Ishikawa (cell line): ENCODE data around the gene CD48.

Experiments
- CEBPB ChIP-seq: IDR thresholded peaks from 2 replicates; pipeline ENCODE4 v1.6.1; 2012
- CREB1 ChIP-seq: IDR thresholded peaks from 2 replicates; pipeline ENCODE4 v1.6.1; 2012; ENCODE audit warnings: low read depth
- EGR1 ChIP-seq: IDR thresholded peaks from 2 replicates; pipeline ENCODE4 v1.6.1; 2012
- EP300 ChIP-seq: IDR thresholded peaks from 2 replicates; pipeline ENCODE4 v1.6.1; 2012; ENCODE audit warnings: borderline replicate concordance
- FOXM1 ChIP-seq: IDR thresholded peaks from 2 replicates; pipeline ENCODE4 v1.6.1; 2012; ENCODE audit warnings: low read depth, borderline replicate concordance
- RAD21 ChIP-seq: IDR thresholded peaks from 2 replicates; pipeline ENCODE4 v1.6.1; 2012; ENCODE audit warnings: low read depth
- TAF1 ChIP-seq: IDR thresholded peaks from 2 replicates; pipeline ENCODE4 v1.6.1; 2012; ENCODE audit warnings: low read depth, mild to moderate bottlenecking
- TCF12 ChIP-seq: IDR thresholded peaks from 2 replicates; pipeline ENCODE4 v1.6.1; 2012; ENCODE audit warnings: low read depth
- TEAD4 ChIP-seq: IDR thresholded peaks from 2 replicates; pipeline ENCODE4 v1.6.1; 2012
- USF1 ChIP-seq: IDR thresholded peaks from 2 replicates; pipeline ENCODE4 v1.6.1; 2012
- ZBTB7A ChIP-seq: IDR thresholded peaks from 2 replicates; pipeline ENCODE4 v1.6.1; 2012; ENCODE audit warnings: low read depth
- TF ChIP-seq, protein P1 (sequence below): IDR thresholded peaks from 2 replicates; pipeline ENCODE4 v1.6.1; 2012
- TF ChIP-seq, protein P2 (sequence below): IDR thresholded peaks from 2 replicates; pipeline ENCODE4 v1.6.1; 2012; ENCODE audit warnings: low read depth, mild to moderate bottlenecking

DNA sequence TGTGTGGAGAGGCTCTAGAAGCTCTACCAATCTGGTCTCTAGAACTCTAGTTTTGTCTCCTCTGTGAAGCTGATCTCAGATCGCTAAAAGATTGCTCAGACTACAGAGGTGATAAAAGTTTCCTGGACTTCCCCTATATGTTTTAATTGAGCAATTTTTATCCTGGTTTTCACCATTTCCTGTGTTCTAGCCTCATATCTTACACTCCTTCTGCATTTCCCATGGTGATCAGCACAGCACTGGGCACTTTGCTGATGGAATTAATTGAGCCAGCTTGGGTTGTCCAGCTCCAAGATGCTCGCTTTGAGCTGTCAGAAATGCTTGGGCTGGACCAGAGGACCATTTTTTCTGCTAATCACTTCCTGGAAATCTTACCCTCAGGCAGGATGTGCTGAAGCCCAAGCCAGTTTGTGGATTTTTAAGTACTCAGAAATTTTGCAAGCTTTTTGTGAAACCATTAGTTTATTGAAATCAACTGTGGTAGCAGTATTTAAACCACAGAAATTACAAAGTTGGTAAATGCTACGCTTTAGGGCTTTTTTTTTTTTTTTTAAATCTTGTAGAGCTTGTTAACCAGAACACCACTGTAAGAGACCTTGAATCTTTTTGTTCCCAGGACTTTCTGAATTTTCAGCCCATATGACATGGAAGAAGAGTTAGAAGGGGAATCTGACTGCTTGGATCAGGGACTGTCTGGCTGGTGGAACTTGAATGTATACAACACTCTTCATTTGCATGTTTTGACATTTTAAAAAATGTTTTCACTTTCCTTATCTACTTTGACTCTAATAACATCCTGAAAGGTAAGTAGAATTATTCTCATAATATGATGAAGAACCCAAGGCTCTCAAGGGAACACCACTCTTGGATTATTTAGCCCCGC is 28.4 kb downstream of the CD48 start:
- TF ChIP-seq CEBPB (no peak), RAD21 (no peak), EP300 (no peak), TEAD4 (no peak), TCF12 (no peak), CREB1 (no peak), USF1 (no peak), ZBTB7A (no peak), FOXM1 (no peak), TAF1 (no peak), EGR1 (no peak)
- TF ChIP-seq, protein P1, sequence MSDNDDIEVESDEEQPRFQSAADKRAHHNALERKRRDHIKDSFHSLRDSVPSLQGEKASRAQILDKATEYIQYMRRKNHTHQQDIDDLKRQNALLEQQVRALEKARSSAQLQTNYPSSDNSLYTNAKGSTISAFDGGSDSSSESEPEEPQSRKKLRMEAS = no peak
- TF ChIP-seq, protein P2, sequence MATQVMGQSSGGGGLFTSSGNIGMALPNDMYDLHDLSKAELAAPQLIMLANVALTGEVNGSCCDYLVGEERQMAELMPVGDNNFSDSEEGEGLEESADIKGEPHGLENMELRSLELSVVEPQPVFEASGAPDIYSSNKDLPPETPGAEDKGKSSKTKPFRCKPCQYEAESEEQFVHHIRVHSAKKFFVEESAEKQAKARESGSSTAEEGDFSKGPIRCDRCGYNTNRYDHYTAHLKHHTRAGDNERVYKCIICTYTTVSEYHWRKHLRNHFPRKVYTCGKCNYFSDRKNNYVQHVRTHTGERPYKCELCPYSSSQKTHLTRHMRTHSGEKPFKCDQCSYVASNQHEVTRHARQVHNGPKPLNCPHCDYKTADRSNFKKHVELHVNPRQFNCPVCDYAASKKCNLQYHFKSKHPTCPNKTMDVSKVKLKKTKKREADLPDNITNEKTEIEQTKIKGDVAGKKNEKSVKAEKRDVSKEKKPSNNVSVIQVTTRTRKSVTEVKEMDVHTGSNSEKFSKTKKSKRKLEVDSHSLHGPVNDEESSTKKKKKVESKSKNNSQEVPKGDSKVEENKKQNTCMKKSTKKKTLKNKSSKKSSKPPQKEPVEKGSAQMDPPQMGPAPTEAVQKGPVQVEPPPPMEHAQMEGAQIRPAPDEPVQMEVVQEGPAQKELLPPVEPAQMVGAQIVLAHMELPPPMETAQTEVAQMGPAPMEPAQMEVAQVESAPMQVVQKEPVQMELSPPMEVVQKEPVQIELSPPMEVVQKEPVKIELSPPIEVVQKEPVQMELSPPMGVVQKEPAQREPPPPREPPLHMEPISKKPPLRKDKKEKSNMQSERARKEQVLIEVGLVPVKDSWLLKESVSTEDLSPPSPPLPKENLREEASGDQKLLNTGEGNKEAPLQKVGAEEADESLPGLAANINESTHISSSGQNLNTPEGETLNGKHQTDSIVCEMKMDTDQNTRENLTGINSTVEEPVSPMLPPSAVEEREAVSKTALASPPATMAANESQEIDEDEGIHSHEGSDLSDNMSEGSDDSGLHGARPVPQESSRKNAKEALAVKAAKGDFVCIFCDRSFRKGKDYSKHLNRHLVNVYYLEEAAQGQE = no peak
